Activated CD8-positive, alpha-beta memory T cell treated with anti-CD3 and anti-CD28 coated beads for 24 hours (primary cell): ENCODE data around the gene BDH1.
A peak's percentile ranks its signal among the peaks of the same experiment; 100 is the strongest.
"Not testable (repeated sequence)": the region's sequence is repeated elsewhere in the genome, so short reads cannot be mapped to it uniquely, and the experiment has no call there.

Experiments used
- DNase-seq: peaks from one replicate; pipeline ENCODE4 v3.0.0-alpha.2; 2020

The BDH1 gene, protein sequence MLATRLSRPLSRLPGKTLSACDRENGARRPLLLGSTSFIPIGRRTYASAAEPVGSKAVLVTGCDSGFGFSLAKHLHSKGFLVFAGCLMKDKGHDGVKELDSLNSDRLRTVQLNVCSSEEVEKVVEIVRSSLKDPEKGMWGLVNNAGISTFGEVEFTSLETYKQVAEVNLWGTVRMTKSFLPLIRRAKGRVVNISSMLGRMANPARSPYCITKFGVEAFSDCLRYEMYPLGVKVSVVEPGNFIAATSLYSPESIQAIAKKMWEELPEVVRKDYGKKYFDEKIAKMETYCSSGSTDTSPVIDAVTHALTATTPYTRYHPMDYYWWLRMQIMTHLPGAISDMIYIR

DNA sequence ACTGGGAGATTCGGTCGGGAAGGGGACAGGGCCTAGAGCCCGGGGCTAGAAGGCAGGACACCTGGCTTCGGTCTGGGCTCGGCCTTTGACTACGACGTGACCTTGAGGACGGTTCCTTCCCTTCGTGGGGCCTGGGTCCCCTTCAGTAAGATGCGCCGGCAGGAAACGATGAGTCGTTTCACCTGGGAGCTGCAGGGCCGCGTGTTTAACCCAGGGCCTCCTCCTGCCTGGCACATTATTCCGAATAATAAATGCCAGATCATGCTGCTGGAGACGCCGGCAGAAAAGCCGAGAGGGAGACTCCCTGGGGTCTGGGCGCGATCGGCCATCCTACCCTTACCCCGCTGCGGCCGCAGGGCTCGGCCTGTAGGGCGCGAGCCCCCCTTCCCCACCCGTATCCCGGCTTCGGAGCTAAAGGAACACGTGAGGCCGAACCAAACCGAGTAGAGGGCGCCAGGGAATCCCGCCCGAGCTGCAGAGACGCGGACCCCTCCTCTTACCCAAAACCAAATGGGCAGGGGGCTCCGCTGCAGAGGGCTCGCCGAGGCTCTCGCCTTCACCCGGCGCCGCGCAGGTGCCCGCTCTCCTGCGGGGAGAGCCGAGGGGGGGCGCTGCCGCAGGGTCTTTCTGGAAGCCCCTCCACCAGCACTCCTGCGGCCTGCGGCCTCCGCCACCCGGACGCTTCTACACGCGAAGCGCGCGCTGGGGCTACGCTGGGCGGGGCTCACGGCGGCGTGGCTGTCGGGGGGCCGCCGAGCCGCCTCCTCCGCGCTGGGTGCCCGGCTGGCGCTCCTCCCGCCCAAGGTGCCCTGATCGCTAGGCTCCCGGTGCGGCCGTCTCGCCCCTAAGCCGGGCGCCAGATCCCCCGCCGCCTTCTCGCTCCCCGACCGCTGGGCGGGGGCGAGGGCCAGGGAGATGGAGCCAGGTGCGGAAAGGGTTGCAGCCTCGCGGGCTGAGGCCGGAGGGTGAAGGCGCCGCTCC is at the start of gene BDH1:
Gene BDH1, minus strand, starts transcription at position 688 of the 981 bp plus-strand sequence. CDS start 9,525 bp downstream, outside the sequence.
- DNase-seq, result peak; percentile 90

DNA sequence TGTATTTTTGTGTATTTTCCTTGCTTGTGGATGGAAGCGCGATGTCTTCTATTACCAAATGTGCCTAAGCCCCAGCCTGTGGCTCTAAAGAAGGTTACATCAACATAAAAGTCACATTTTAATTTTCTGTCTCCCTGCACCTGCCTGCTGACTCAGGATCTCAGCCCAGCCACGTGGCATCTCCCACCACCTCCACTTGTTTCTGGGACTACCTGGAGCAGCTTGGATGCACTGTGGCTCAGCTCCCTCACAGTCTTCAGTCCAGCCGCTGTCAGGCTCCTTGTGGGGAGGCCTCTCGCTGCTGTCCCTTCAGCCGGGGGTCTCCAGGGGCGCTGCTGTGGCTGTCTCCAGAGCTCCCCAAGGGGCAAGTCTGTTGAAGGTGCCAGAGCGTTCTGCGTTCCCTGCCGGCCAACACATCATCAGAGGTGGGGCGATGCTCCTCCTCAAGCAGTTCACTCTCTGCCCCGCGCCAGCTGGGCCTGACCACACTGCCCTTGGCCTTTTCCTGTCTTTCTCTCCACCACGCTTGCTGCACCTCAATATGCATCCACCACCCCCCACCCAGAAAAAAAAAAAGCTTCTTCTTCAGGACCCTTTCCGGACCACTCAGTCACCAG is 47.7 kb upstream of the BDH1 start:
- DNase-seq, result no peak

DNA sequence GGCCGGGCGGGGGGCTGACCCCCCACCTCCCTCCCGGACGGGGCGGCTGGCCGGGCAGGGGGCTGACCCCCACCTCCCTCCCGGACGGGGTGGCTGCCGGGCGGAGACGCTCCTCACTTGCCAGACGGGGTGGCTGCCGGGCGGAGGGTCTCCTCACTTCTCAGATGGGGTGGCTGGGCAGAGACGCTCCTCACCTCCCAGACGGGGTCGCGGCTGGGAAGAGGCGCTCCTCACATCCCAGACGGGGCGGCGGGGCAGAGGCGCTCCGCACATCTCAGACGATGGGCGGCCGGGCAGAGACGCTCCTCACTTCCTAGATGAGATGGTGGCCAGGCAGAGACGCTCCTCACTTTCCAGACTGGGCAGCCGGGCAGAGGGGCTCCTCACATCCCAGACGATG is 46.6 kb upstream of the BDH1 start:
- DNase-seq, result not testable (repeated sequence)

DNA sequence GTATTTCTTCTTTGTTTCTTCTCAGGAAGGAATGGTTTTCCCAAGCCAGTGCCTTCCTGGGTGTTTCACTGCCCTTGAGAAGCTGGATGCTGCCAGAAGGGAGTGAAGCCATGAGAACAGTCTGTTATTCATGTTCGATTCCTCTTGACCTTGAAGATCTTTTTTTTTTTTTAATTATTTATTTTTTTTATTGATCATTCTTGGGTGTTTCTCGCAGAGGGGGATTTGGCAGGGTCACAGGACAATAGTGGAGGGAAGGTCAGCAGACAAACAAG is 45.7 kb upstream of the BDH1 start:
- not testable (repeated sequence) for DNase-seq

DNA sequence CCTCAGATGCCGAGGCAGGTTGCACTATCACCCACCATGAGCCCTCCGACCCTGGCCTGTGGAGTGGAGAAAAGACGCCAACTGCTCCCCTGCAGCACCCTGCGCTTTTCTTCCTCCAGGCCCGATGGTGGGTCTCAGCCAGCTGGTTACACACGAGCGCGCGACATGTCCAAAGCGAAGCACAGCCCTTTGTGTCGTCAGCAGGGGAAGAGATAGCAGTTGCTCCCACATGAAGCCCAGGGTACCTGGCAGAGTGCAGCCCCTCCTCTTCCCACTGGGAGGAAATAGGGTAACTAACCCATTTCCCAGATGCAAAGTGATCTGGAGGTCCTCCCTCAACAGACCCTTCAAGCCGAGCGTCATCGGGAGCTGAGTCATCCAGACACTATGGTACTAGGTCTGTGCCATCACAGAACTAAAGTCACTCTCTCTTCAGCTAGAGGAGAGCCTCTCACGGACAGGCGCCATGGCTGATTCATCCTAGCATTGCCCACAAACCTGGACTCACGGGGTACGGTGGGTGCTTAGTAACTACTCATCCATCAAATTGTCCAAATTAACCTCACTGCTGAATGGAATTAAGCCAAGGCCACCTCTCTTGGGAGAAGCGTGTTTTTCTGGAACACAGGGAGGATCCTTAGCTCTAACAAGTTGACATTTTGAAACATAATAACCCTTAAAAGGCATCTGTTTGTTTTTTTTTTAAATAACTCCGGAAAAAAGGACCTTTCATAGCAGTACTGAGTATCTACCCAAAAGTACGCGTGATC is 45.2 kb upstream of the BDH1 start:
- DNase-seq, result no peak

DNA sequence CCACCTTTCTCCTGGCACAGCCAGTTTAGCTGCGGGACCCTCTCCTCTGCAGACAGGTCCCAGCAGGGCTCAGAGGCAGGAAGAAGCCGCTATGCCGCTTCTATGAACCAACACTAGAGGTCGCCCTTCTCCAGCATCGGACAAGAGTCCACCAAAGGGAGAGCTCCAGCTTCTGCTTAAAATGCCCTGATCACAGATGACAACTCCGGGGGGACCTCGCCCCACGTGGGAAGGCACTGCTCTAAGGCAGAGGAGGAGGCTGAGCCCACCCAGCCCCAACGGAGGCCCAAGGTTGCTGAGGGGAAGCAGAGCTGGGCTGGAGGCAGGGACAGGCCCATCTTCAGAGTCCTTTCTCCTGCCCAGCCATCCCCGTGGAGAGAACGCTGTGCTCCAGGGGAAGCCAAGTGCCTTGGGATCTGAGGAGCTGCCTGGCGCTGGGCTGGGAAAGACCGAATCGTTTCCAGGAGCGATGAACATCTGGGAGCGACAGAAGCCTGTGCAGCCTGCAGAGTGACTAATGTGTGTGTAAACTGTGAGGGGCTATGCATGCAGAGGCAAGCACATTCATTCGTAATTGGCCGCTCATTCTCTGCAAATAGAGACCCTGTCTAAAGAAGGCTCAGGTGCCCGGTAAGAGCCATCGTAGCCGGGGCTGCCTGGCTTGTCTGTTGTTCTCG is 43.5 kb upstream of the BDH1 start:
- DNase-seq, result peak; percentile 88

DNA sequence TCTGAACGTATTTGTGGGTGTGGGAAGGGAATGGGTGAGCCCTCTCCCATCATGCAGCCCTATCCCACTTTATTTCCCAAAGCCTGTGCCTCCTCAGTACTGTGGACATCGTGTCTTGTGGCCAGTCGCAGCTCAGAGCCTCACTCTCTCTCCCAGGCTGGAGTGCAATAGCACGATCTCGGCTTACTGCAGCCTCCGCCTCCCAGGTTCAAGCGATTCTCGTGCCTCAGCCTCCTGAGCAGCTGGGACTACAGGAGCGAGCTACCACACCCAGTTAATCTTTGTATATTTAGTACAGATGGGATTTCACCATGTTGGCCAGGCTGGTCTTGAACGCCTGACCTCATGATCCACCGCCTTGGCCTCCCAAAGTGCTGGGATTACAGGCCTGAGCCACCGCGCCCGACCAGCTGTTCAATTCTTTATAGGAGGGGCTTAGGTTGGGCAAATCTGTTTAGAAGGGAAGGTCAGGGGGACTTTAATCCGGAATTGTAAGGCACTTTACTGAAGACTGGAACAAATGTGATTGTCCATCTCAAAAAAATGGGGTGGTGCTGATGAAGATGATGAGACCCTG is 42.7 kb upstream of the BDH1 start:
- no peak for DNase-seq

DNA sequence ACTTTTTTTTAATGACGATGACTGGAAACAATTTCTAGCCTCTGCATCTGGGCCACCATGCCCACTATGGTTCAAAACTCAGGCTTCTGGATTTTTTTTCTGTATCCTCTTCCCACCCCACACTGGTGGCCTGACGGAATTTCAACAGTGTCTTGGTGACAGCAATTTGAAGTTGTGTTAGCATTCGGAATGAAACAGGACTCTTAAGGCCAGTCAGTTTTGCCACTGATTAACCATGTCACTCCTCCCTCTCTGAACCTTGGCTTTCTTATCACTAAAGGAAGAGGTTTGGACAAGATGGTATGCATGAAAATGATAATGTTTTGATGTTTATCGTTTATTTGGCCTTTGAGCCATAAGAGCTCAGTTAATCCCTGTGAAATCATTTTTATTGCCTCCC is 41.6 kb upstream of the BDH1 start:
- no peak for DNase-seq

DNA sequence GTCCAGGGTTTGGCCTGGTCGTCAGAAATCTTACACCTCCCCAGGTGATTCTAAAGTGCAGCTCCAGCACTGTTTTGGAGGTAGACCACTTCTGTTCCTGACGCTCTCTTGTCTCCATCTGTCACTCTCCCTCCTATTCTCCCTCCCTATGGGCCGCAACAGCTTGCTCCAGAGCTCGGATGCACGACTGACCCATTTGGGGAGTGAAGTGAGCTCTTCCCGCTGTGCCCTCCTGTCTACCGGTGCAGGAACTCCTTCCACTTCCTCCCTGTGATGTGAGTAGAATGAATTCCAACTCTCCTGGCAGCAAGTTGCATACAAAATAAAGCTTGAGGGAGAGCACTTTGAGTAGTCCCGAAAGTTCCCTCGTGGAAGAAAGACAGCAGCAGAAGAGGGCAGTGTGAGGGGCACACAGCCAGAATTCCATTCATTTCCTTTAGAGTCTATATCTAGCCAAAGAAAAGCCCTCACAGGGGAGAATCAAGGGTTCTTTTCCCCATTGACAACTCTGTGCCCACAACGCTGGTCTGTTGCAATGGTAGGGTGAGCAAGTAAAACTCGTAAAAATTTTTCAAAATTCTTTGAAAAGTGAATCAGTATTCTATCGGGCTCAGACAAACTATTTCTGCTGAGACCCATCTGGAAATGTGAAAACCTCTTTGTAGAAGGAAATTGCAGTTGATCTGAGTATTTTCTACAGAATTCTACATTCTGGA is 39.9 kb upstream of the BDH1 start:
- DNase-seq, result no peak

DNA sequence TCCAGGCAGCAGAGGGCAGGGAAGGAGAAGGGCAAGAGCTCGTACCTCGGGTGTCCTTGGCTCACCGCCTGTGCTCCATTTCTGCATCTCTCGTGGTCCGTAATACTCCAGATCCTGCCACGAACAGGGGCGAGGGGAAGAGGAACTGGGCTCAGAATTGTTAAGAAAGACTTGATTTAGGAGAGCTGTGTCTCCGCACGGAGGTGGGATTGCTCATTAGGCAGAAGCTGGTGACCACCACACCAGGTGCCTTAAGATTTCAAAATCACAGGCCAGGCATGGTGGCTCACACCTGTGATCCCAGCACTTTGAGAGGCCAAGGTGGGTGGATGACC is 37.2 kb upstream of the BDH1 start:
- no peak for DNase-seq

DNA sequence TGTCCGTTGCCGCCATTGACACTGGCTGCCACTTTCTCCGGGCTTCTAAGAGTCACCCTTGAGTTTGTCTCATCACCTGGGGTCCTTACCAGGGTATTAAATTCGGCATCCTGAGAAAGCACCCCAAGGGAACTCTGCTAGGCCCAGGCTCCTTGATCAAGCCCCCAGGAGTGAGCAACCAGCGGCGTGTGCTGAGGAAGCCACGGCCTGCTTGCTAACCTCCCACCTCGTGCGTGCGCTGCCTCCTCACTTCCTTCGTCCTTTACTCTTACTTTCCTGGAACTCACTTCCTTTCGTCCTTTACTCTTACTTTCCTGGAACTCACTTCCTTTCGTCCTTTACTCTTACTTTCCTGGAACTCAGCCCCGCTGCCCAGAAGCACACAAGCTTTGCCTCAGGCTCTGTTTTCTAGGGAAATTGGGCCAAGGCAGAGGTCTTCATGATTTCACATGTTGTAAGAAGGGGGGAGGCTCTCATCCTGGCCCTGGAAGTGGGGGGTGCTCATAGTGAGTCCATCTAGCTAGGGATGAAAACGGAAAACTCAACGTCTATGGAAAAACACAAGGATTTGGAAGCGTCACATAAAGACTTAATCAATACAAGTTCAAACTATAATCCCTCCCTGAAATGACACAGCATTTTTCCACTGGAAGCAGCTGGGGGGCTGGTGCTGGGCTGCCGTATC is 36.7 kb upstream of the BDH1 start:
- peak; percentile 72 for DNase-seq

DNA sequence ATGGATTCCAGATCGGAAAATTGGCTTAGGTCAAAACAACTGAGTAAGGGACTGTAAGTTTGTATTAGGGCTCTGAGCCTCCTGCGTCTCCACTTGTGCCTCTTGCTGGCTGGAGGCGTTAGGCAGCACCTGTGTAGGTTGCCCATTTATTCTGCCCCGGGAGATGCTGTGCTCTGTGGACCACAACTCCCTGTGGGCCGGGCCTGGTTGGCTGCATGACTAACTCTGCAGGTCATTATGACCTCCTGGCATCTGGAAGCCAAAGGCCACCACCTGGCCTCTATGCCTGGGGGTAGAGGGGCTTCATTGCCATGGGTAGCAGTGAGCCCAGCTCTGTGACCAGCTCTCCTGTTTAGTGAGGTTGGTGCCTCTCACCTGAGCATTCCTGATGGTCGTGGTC is 36.0 kb upstream of the BDH1 start:
- DNase-seq, result no peak

DNA sequence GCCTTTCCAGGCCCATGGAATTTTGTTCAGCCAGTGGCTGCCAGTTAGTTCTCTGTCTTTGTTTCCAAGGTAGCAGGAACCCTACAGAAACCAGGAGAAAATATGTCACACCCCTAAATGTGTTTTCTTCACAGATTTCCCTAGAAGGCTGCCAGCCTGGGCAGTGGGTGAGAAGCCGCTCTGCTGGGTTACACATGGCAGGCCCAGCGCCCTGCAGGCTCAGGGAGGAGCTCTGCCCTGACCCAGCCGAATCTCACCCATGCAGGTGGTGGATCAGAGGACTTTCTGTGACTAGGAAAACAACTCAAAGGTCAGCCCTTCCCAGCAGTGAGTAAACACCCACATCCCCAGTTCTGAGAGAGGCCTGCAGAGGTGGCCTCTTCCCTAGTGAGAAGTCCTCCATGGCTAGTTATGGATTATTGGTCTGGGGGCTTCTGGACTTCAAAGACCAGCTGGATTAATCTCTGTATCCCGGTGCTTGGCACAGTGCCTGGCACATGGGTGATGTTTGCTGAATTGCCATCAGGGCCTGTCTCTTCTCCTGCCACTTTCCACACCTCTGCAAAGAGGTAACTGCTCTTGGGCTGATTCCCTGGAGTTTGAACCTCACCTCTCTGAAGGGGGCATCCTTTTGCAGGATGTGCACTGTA is 34.7 kb upstream of the BDH1 start:
- DNase-seq, result no peak

DNA sequence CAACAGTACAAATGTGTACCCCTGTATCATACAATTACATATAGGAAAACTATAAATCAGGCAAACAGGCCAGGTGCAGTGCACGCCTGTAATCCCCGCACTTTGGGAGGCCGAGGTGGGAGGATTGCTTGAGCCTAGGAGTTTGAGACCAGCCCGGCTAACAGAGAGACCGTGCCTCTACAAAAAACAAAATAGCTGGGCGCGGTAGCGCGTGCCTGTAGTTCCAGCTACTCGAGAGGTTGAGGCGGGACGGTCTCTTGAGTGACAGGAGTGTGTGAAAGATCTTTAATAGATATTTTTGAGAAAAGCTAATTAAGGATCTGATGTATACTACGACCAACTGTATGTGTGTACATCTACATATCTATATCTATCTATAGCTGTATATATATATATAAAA is 33.8 kb upstream of the BDH1 start:
- no peak for DNase-seq

DNA sequence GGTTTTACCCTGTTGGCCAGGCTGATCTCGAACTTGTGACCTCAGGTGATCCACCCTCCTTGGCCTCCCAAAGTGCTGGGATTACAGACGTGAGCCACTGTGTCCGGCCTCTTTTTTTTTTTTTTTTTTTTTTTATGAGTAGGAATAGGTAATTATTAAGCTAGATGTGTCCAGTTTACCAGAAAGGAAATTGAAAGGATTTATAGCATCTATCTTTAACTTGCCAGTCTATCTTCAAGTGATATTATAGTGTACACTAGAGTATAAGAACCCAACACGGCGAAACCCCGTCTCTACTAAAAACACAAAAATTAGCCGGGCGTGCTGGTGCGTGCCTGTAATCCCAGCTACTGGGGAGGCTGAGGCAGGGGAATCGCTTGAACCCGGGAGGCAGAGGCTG is 31.0 kb upstream of the BDH1 start:
- DNase-seq, result not testable (repeated sequence)

DNA sequence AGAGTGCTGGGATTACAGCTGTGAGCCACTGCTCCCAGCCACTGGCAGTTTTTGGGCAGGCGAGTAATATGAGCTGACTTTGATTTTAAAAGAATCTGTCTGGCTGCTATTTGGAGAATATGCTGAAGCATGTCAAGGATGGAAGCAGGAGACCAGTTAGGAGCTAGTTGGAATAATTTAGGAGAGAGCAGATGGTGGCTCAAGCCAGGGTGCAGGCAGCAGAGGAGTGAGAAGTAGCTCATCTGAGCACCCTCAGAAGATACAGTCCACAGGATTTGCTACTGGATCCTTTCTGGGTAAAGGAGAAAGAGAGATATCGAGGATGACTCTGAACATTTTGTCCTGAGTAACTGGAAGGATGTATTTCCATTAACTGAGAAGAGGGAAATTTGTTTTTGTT is 30.4 kb upstream of the BDH1 start:
- no peak for DNase-seq

DNA sequence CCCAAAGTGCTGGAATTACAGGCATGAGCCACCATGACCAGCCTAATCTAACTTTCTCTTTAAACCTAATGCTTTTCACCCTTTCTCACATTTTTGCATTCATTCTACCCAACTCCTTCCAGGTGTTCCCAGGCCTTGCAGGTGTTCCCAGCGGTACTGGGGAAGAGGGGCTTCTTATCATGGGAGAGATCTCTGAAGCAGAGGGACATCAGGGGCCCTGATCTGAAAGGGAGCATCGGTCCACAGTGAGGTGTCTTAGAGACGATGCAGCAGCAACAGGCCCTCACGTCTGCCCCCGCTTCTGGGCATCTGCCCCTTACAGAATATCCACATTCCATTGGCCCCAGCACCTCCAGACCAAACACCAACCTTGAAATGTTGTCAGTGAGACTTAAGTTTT is 29.0 kb upstream of the BDH1 start:
- DNase-seq, result no peak

DNA sequence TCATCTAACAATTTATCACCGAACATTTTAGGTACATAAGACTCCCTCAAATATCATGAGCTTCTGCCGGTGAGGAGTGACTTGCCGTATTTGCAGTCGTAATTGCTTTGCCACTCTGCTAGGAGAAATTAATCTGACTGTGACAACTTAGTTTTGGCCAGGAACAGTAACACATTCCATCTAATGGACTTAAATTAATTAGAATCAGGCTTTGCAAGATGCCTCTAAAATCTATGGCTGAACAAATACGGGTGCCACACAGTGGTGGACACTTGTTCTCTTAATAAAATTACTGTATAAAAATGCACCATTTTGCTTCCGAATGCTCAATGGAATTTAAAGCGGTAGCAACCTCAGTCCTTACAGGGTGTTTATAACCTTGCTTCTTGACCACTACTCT is 27.6 kb upstream of the BDH1 start:
- DNase-seq, result no peak

DNA sequence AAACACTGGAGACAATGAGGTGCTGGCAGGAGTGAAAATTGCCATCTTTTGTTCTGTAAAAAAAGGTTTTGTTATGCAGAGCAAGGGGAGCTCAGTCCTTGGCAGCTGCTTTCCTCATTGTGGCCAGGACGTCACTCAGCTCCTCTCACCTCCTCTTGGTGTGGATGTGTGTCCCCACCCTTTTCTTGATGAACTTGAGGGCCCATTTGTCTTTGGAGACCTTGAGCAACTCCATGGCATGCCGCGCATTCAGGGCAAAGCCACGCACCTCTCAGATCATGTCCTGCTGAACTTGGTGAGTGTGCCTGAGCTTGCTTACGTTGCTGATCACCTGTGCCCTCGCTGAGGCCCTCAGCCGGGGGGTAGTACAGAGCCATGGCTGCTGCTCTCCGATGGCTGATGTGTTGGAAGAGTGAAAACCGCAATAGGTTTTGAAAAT is 24.5 kb upstream of the BDH1 start:
- no peak for DNase-seq

DNA sequence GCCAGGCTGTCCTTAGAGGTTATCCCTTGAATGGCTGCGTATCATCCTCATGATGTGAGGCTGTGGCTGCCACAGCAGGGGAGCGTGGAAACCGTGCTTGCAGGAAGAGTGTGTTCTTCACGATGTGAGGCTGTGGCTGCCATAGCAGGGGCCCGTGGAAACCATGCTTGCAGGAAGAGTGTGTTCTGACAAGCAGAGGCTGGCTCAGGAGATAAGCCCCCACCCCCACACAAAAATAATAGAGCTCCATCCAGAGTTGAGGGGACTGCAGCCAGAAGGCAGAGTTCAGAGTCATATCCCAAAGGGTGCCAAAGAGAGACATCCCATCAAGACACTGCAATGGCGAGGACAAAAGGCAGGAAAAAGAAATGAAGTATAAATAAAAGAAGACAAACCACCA is 22.6 kb upstream of the BDH1 start:
- DNase-seq, result no peak
